ENCODE data around the gene ZNF683. TPM values are rescaled to one million over a fixed set of nuclear protein-coding genes. Genes with fewer than 3 reads are reported as not detected.
A peak's percentile ranks its signal among the peaks of the same experiment; 100 is the strongest.

ZNF683 gene
- total and polyA plus RNA-seq, 9 of the 15 experiments (the other 6 are each of a cell fraction or from before 2014, with no cell fraction given) = not detected

DNA sequence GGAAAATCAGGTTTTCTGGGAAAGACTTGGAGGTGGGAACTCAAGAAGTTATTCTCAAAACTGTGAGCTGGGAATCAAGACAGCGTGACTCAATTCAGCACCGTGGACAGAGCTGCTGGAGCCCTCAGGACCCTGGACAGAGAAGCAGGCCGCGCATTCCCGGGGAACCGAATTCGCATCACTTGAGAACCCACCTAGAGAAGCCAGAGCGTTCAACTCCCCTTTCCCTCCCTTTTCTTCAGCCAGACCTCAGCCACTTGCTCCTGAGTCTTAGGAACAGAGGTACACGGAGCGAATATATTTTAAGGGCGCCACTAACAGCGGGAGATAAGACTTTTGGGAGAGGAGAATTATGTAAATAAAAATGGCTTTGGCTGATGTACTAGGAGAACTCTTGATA, 36.1 kb upstream of the ZNF683 start (continued):
- 0 out of 2 replicates have a peak, but pooled peaks have one; percentile 31 for TF ChIP-seq ETV1 (tag; conservative IDR thresholded peaks at IDR 0.05; ENCODE audit: low read depth)
- TF ChIP-seq CBX3 (IDR thresholded peaks at IDR 0.05; ENCODE audit: borderline replicate concordance in 1 of 2, low read length in 2 of 2) = peak; percentile 85 to 87; a peak in 2 of 3 replicates
- TF ChIP-seq POLR2A (conservative IDR thresholded peaks at IDR 0.05) = no peak
- TF ChIP-seq, protein P1, sequence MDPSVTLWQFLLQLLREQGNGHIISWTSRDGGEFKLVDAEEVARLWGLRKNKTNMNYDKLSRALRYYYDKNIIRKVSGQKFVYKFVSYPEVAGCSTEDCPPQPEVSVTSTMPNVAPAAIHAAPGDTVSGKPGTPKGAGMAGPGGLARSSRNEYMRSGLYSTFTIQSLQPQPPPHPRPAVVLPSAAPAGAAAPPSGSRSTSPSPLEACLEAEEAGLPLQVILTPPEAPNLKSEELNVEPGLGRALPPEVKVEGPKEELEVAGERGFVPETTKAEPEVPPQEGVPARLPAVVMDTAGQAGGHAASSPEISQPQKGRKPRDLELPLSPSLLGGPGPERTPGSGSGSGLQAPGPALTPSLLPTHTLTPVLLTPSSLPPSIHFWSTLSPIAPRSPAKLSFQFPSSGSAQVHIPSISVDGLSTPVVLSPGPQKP (CRISPR knock-in tag; IDR thresholded peaks at IDR 0.05) = peak; percentile 82; the same call in 1 of the 2 replicates
- TF ChIP-seq ZNF561 (CRISPR knock-in tag; conservative IDR thresholded peaks at IDR 0.05) = no peak
- TF ChIP-seq GTF2F1 (IDR thresholded peaks at IDR 0.05; ENCODE audit: low read depth, low read length) = no peak
- peak; percentile 72; the same call in 1 of the 2 replicates for TF ChIP-seq JUN (IDR thresholded peaks at IDR 0.05; ENCODE audit: borderline replicate concordance, low read depth, low read length)
- TF ChIP-seq JUN (CRISPR knock-in tag; IDR thresholded peaks at IDR 0.05; ENCODE audit: borderline replicate concordance) = peak; percentile 99
- TF ChIP-seq, protein P2, sequence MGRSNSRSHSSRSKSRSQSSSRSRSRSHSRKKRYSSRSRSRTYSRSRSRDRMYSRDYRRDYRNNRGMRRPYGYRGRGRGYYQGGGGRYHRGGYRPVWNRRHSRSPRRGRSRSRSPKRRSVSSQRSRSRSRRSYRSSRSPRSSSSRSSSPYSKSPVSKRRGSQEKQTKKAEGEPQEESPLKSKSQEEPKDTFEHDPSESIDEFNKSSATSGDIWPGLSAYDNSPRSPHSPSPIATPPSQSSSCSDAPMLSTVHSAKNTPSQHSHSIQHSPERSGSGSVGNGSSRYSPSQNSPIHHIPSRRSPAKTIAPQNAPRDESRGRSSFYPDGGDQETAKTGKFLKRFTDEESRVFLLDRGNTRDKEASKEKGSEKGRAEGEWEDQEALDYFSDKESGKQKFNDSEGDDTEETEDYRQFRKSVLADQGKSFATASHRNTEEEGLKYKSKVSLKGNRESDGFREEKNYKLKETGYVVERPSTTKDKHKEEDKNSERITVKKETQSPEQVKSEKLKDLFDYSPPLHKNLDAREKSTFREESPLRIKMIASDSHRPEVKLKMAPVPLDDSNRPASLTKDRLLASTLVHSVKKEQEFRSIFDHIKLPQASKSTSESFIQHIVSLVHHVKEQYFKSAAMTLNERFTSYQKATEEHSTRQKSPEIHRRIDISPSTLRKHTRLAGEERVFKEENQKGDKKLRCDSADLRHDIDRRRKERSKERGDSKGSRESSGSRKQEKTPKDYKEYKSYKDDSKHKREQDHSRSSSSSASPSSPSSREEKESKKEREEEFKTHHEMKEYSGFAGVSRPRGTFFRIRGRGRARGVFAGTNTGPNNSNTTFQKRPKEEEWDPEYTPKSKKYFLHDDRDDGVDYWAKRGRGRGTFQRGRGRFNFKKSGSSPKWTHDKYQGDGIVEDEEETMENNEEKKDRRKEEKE (IDR thresholded peaks at IDR 0.05; ENCODE audit: borderline replicate concordance in 1 of 2, control insufficient read depth in 1 of 2, low read depth in 2 of 2, low read length in 1 of 2) = 0 out of 4 replicates have a peak, but pooled peaks of 1 of the 2 experiments have one; percentile 16
- TF ChIP-seq JUND (IDR thresholded peaks at IDR 0.05; ENCODE audit: borderline replicate concordance, low read depth, low read length) = peak; percentile 74; the same call in 1 of the 2 replicates
- peak; percentile 80; the same call in 2 of the 3 replicates for TF ChIP-seq JUND (tag; IDR thresholded peaks at IDR 0.05; ENCODE audit: borderline replicate concordance, low read depth, low read length)
- TF ChIP-seq, protein P3, sequence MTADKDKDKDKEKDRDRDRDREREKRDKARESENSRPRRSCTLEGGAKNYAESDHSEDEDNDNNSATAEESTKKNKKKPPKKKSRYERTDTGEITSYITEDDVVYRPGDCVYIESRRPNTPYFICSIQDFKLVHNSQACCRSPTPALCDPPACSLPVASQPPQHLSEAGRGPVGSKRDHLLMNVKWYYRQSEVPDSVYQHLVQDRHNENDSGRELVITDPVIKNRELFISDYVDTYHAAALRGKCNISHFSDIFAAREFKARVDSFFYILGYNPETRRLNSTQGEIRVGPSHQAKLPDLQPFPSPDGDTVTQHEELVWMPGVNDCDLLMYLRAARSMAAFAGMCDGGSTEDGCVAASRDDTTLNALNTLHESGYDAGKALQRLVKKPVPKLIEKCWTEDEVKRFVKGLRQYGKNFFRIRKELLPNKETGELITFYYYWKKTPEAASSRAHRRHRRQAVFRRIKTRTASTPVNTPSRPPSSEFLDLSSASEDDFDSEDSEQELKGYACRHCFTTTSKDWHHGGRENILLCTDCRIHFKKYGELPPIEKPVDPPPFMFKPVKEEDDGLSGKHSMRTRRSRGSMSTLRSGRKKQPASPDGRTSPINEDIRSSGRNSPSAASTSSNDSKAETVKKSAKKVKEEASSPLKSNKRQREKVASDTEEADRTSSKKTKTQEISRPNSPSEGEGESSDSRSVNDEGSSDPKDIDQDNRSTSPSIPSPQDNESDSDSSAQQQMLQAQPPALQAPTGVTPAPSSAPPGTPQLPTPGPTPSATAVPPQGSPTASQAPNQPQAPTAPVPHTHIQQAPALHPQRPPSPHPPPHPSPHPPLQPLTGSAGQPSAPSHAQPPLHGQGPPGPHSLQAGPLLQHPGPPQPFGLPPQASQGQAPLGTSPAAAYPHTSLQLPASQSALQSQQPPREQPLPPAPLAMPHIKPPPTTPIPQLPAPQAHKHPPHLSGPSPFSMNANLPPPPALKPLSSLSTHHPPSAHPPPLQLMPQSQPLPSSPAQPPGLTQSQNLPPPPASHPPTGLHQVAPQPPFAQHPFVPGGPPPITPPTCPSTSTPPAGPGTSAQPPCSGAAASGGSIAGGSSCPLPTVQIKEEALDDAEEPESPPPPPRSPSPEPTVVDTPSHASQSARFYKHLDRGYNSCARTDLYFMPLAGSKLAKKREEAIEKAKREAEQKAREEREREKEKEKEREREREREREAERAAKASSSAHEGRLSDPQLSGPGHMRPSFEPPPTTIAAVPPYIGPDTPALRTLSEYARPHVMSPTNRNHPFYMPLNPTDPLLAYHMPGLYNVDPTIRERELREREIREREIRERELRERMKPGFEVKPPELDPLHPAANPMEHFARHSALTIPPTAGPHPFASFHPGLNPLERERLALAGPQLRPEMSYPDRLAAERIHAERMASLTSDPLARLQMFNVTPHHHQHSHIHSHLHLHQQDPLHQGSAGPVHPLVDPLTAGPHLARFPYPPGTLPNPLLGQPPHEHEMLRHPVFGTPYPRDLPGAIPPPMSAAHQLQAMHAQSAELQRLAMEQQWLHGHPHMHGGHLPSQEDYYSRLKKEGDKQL (CRISPR knock-in tag; IDR thresholded peaks at IDR 0.05; ENCODE audit: borderline replicate concordance) = peak; percentile 99
- TF ChIP-seq, protein P4, sequence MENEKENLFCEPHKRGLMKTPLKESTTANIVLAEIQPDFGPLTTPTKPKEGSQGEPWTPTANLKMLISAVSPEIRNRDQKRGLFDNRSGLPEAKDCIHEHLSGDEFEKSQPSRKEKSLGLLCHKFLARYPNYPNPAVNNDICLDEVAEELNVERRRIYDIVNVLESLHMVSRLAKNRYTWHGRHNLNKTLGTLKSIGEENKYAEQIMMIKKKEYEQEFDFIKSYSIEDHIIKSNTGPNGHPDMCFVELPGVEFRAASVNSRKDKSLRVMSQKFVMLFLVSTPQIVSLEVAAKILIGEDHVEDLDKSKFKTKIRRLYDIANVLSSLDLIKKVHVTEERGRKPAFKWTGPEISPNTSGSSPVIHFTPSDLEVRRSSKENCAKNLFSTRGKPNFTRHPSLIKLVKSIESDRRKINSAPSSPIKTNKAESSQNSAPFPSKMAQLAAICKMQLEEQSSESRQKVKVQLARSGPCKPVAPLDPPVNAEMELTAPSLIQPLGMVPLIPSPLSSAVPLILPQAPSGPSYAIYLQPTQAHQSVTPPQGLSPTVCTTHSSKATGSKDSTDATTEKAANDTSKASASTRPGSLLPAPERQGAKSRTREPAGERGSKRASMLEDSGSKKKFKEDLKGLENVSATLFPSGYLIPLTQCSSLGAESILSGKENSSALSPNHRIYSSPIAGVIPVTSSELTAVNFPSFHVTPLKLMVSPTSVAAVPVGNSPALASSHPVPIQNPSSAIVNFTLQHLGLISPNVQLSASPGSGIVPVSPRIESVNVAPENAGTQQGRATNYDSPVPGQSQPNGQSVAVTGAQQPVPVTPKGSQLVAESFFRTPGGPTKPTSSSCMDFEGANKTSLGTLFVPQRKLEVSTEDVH (IDR thresholded peaks at IDR 0.05; ENCODE audit: low read depth, partially characterized antibody) = peak; percentile 83
